ENCODE results near the gene SMYD3. TPM values are rescaled to one million over a fixed set of nuclear protein-coding genes. Genes with fewer than 3 reads are reported as not detected.
A peak's percentile ranks its signal among the peaks of the same experiment; 100 is the strongest.

SMYD3 gene
- total RNA-seq, 1 donor from 2014 or later, result 17.3 TPM

GRCh38 chr1:245810181-245810769 is 696.8 kb downstream of the SMYD3 start:
- DNase-seq (ENCODE audit: low read depth in 2 of 2), result no peak

GRCh38 chr1:245809361-245809760 is 697.7 kb downstream of the SMYD3 start:
- no peak for DNase-seq (ENCODE audit: low read depth in 2 of 2)

- no peak for DNase-seq (ENCODE audit: low read depth in 2 of 2)
Measured at GRCh38 chr1:245807954-245808719, 698.9 kb downstream of the SMYD3 start.

- no peak for DNase-seq (ENCODE audit: low read depth in 2 of 2)
Measured at GRCh38 chr1:245807306-245807705, 699.8 kb downstream of the SMYD3 start.

- no peak for DNase-seq (ENCODE audit: low read depth in 2 of 2)
Measured at GRCh38 chr1:245805532-245805931, 701.5 kb downstream of the SMYD3 start.

GRCh38 chr1:245804696-245805095 is 702.4 kb downstream of the SMYD3 start:
- DNase-seq (ENCODE audit: low read depth in 2 of 2), result no peak

DNA sequence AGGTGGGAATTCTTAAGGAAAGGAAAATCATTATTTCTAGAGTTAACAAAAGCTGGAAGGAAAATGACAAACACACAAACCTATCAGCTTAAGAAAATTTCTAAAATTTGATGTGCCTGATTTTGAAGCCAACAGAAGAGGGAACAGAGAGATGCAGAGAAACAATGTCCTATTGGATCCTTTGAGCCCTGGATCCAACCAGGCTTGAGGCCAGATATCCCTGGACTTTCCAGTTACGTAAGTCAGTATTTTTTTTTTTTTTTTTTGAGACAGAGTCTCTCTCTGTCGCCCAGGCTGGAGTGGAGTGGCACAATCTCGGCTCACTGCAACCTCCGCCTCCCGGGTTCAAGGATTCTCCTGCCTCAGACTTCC is 703.4 kb downstream of the SMYD3 start:
- DNase-seq (ENCODE audit: low read depth in 2 of 2), result no peak

DNA sequence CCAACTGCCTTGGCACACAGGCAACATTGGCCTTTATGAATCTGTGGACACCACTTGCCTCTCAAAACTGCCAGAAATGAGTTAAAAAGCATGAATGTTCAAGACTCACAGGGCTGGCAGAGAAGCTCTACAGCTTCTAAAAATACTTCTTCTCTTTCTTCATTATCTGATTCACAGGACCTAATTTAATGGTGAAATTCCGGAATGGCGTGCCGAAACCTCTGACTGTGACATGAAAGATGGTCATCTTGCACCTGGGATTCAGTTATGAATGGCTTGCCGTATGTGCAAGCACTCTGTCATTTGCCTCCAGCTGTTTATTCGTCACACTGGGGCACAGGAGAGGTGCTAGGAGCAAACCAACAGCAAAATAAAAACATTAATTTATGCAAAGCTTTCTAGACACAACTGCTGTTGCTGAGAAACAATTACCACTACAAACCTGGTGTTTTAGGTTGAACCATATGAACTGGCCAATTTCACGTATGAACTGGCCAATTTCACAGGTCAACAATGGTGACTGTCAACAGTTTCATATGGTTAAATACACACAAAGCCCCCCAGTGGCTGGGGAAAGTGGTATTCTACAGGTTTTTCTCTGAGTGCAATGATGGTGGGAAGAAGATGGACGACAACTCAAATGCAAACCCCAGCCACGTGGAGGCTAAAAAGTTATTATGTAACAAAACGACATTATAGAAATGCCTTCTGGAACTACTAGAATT is 704.0 kb downstream of the SMYD3 start:
- DNase-seq (ENCODE audit: low read depth in 2 of 2), result no peak

DNA sequence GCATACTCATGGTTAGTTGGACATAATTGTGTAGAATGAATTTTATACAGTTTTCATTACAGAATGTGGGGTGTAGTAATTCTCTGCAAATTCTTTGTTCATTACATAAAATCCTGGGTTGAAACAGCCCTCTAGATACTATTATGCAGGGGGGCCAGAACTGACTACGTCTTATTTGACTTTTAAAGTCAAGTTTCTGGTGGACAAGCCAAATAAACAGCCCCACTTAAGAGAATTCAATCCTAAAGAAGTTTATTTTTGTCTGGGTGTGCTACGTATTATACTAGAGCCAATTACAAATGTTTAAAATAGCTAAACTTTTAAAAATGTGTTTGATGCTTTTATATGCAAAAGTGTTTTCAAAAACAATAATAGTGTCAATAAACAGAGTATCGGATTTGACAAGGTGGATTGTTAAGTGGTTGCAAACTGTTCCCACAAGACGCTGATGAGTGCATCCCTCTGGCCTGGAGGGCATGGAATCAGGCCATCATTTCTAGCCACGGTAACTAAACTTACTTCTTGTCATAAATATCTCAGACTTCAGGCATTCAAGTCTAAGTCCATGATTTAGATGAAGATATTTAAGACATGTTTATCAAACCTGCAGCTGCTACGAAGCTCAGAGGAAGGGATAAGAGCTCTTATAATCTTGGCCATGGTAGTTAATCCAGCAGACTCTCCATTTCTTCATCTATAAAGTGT is 706.0 kb downstream of the SMYD3 start:
- no peak for DNase-seq (ENCODE audit: low read depth in 2 of 2)

GRCh38 chr1:245798349-245798711 is 708.7 kb downstream of the SMYD3 start:
- DNase-seq (ENCODE audit: low read depth in 2 of 2), result no peak

GRCh38 chr1:245797592-245798348 is 709.3 kb downstream of the SMYD3 start:
- DNase-seq (ENCODE audit: low read depth in 2 of 2), result no peak

DNA sequence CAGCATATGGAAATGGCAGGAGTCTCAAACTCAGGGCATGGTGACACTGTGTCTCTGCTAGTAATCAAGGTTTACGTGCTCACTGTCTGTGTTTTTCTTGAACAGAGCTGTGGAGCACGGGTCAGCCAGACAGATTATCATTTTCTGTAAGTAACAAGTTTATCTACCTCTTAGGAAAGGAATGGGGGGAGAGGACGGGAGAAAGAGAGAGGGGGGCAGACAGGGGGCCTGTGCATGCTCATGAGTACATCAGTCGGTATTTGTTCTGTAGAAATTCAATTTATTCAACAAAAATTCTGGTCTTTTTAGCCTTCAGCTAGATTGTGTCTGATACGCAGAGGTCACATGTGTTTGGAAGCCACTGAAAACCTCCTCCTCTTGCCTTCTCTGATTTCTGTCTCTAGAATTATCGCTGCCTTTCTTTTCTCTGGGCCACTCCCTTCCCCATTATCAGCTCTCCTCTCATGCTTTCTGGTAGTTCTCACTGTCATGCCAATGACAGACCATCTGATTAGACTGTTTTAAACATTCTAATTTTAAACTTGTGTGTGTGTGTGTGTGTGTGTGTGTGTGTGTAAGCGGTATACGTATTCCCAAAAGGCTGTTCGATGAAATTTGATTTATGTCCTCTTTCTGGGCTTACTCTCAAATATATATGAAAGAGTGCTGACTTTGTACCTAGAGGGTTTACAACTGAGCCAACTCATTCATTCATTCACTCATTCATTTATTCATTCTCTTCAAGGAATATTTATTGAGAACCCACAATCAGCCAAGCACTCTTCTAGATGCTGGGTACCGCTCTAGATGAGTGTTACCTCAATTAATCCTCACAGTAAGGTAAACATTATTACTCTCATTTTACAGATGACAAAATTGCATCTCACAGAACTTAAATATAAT is 715.4 kb downstream of the SMYD3 start:
- DNase-seq (ENCODE audit: low read depth in 2 of 2), result no peak

GRCh38 chr1:245790441-245790840 is 716.6 kb downstream of the SMYD3 start:
- DNase-seq (ENCODE audit: low read depth in 2 of 2), result no peak

- DNase-seq (ENCODE audit: low read depth in 2 of 2), result no peak
Measured at GRCh38 chr1:245788886-245789285, 718.2 kb downstream of the SMYD3 start.

- peak in 1 of 2 donors; percentile 57 for DNase-seq (ENCODE audit: low read depth in 2 of 2)
Measured at GRCh38 chr1:245788269-245788668, 718.8 kb downstream of the SMYD3 start.

DNA sequence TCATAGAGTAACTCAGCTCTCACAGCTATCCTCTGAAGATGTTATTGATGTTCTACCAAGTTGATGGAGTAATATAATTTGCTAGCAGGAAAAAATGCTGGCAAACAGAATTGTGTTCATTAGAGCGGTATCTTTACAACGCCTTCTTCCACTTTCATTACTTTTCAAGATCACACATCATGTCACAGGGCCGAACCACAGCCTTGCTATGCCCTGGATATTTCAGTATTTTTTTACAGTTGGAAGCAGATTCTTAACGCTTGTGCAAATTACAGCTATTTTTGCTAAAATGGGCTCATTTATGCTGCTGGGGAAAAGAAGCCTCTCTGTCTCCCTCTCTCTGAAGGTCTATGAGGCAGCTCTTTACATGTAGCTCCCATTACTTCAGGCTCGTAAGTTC is 720.1 kb downstream of the SMYD3 start:
- no peak for DNase-seq (ENCODE audit: low read depth in 2 of 2)

GRCh38 chr1:245779797-245780755 is 727.0 kb downstream of the SMYD3 start:
- no peak for DNase-seq (ENCODE audit: low read depth in 2 of 2)

DNA sequence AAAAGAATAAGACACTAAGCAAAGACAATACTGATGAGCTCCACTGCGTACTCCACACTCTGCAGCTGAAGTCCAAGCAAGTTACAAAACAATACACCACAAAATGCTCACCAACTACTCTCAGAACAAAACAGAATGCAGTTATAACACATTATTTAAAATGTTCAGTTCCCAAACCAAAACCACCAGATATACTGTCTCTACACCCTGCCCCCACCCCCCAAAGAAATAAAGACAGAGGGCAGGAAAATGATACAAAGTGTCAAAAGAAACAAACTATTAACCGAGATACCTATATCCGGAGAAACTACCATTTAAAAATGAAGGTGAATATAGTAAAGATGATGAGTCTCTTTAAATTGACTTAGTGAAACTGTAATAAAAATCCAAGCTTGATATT is 729.3 kb downstream of the SMYD3 start:
- DNase-seq (ENCODE audit: low read depth in 2 of 2), result no peak

GRCh38 chr1:245776694-245777332 is 730.3 kb downstream of the SMYD3 start:
- DNase-seq (ENCODE audit: low read depth in 2 of 2), result no peak

Data from lung microvascular endothelial cell (primary cell).